PC-9 (cell line): ENCODE measurements around the gene TBCK. TPM values are rescaled to one million over a fixed set of nuclear protein-coding genes. Genes with fewer than 3 reads are reported as not detected.

ENCODE experiments used
- BruUV-seq: library from RNA; stranded (reverse); fragments of 400-500 nt; replicated peaks from 2 replicates; lab custom pipeline; 2021; lab: Mats Ljungman, UMichigan
- CTCF ChIA-PET: fragments of 300-600 bp; sonication (Branson Sonifier 250); formaldehyde crosslinking; loops from one replicate; lab custom pipeline; 2022; ENCODE audit warnings: antibody characterized with exemption; lab: Charles Lee
- POLR2A ChIA-PET: fragments of 300-600 bp; sonication (Branson Sonifier 250); formaldehyde crosslinking; loops from one replicate; lab custom pipeline; 2022; ENCODE audit warnings: antibody characterized with exemption; ENCODE audit not compliant: unreplicated experiment; lab: Charles Lee
- DNase-seq, 2 experiments: peaks; one replicate each; pipeline versions ENCODE4 v3.0.0 to v3.0.0-alpha.2; 2015 to 2022; ENCODE audit warnings: mixed read lengths in 1 of 2
- H2AFZ ChIP-seq: fragments of 200-600 bp; sonication (generic); 2 replicates; pipeline ENCODE4 v1.8.1; 2017; ENCODE audit warnings: antibody characterized with exemption
- H3F3A ChIP-seq: fragments of 200-600 bp; sonication (generic); 2 replicates; pipeline ENCODE4 v1.8.1; 2017; ENCODE audit warnings: antibody characterized with exemption, mild to moderate bottlenecking, low read depth; ENCODE audit not compliant: insufficient read depth
- H3K27ac ChIP-seq: fragments of 200-600 bp; sonication (generic); 2 replicates; pipeline ENCODE4 v1.6.1; 2016; ENCODE audit warnings: mixed run types
- H3K27me3 ChIP-seq: fragments of 200-600 bp; sonication (generic); 2 replicates; pipeline ENCODE4 v1.6.1; 2016; ENCODE audit warnings: low read depth, mixed run types; ENCODE audit not compliant: insufficient read depth
- H3K36me3 ChIP-seq: fragments of 200-600 bp; sonication (generic); 2 replicates; pipeline ENCODE4 v1.6.1; 2016; ENCODE audit warnings: low read depth, mixed run types
- H3K4me1 ChIP-seq: fragments of 200-600 bp; sonication (generic); replicated peaks from 2 replicates; pipeline ENCODE4 v1.6.1; 2016; ENCODE audit warnings: mixed run types; ENCODE audit not compliant: insufficient read depth
- H3K4me2 ChIP-seq: fragments of 200-600 bp; sonication (generic); 2 replicates; pipeline ENCODE4 v1.6.1; 2017; ENCODE audit warnings: mixed run types
- H3K4me3 ChIP-seq: fragments of 200-600 bp; sonication (generic); 2 replicates; pipeline ENCODE4 v1.6.1; 2016; ENCODE audit warnings: mixed run types
- H3K79me2 ChIP-seq: fragments of 200-600 bp; sonication (generic); 2 replicates; pipeline ENCODE4 v1.6.1; 2017; ENCODE audit warnings: low read depth, mixed run types
- H3K9me2 ChIP-seq: fragments of 200-600 bp; sonication (generic); 2 replicates; pipeline ENCODE4 v1.8.1; 2017; ENCODE audit warnings: mild to moderate bottlenecking; ENCODE audit not compliant: insufficient read depth
- H3K9me3 ChIP-seq: fragments of 200-600 bp; sonication (generic); 2 replicates; pipeline ENCODE4 v1.8.1; 2016; ENCODE audit warnings: low read depth; ENCODE audit not compliant: insufficient read depth
- H4K20me1 ChIP-seq: fragments of 200-600 bp; sonication (generic); 2 replicates; pipeline ENCODE4 v1.8.1; 2017; ENCODE audit not compliant: insufficient read depth
- EZH2 ChIP-seq: fragments of 200-600 bp; sonication (generic); IDR thresholded peaks from 2 replicates; pipeline ENCODE4 v1.8.0; 2017; ENCODE audit warnings: antibody characterized with exemption, low read depth
- intact Hi-C: fragments of 100-400 bp; cut with micrococcal nuclease; formaldehyde crosslinking; loops from one replicate; pipeline ENCODE4 v1.10.0; 2022; ENCODE audit not compliant: unreplicated experiment
- total RNA-seq: library from RNA; stranded (reverse); gene quantifications from 2 replicates; pipeline ENCODE4 v1.2.3, GENCODE V29; 2021
- TF ChIP-seq, protein P1 (sequence below): fragments of 200-600 bp; sonication (generic); conservative IDR thresholded peaks from 2 replicates; pipeline ENCODE4 v1.6.1; 2017; ENCODE audit warnings: mixed run types, antibody characterized with exemption, mild to moderate bottlenecking, moderate library complexity

Gene TBCK
- total RNA-seq, 1 experiment from 2014 or later = 18.7 TPM

DNA sequence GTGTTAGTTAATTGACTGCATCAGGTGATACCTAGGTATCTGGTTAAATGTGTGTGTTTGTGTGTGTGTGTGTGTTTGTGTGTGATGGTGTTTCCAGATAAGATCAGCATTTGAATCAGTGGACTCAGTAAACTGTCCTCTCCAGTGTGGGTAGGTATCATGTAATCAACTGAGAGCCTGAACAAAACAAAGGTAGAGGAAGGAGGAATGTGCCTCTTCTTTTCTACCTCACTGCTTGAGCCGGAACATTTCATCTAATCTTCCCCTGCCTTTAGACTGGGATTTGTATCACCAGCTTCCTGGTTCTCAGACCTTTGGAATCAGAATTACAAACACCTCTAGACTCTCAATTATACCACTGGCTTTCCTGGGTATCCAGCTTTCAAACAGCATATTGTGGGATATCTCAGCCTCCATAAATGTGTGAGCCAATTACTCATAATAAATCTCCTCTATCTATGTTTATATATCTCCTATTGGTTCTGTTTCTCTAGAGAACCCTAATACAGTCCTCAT, 120.5 kb downstream of the TBCK start:
- TF ChIP-seq EZH2 = no peak
- TF ChIP-seq, protein P1, sequence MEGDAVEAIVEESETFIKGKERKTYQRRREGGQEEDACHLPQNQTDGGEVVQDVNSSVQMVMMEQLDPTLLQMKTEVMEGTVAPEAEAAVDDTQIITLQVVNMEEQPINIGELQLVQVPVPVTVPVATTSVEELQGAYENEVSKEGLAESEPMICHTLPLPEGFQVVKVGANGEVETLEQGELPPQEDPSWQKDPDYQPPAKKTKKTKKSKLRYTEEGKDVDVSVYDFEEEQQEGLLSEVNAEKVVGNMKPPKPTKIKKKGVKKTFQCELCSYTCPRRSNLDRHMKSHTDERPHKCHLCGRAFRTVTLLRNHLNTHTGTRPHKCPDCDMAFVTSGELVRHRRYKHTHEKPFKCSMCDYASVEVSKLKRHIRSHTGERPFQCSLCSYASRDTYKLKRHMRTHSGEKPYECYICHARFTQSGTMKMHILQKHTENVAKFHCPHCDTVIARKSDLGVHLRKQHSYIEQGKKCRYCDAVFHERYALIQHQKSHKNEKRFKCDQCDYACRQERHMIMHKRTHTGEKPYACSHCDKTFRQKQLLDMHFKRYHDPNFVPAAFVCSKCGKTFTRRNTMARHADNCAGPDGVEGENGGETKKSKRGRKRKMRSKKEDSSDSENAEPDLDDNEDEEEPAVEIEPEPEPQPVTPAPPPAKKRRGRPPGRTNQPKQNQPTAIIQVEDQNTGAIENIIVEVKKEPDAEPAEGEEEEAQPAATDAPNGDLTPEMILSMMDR = no peak
- no peaks in the 10 kb centered on the region for H3K27me3 ChIP-seq
- no peaks in the 10 kb centered on the region for H4K20me1 ChIP-seq
- H3K9me2 ChIP-seq = no peaks in the 10 kb centered on the region
- no peak overlapping the region for H3K27ac ChIP-seq
- H3F3A ChIP-seq = no peaks in the 10 kb centered on the region
- H2AFZ ChIP-seq = no peak overlapping the region
- ChIA-PET CTCF (no interaction called here), POLR2A (no interaction called here)
- DNase-seq = no peak
- intact Hi-C loops = no loop called here
- H3K4me1 ChIP-seq = no peaks in the 10 kb centered on the region
- H3K4me2 ChIP-seq = no peak overlapping the region
- no peak overlapping the region for H3K4me3 ChIP-seq
- H3K9me3 ChIP-seq = no peaks in the 10 kb centered on the region
- H3K79me2 ChIP-seq = no peaks in the 10 kb centered on the region
- BruUV-seq = no TSS peak
- H3K36me3 ChIP-seq = no peaks in the 10 kb centered on the region

DNA sequence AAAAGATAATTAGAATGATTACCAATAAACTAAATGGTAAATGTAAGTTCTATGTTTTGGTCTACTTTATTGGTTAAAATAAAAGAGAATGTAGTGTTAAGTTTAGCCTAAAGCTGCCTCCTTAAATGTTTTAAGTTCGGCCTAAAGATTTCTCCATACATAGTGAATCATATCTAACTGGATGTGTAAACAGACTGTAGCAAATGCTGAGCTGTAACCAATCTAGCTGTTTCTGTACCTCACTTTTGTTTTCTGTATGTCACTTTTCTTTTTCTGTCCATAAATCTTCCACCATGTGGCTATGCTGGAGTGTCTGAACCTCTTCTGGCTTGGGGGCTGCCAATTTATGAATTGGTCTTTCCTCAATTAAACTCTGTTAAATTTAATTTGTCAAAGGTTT, 121.2 kb downstream of the TBCK start:
- no peak overlapping the region for H3K4me3 ChIP-seq
- H2AFZ ChIP-seq = no peak overlapping the region
- no peak for TF ChIP-seq EZH2
- TF ChIP-seq, protein P1 = no peak
- POLR2A ChIA-PET = no interaction called here
- no peaks in the 10 kb centered on the region for H3K36me3 ChIP-seq
- no peaks in the 10 kb centered on the region for H3K79me2 ChIP-seq
- DNase-seq = no peak
- intact Hi-C loops = no loop called here
- H3K9me3 ChIP-seq = no peaks in the 10 kb centered on the region
- H3K9me2 ChIP-seq = no peaks in the 10 kb centered on the region
- no peak overlapping the region for H3K4me2 ChIP-seq
- CTCF ChIA-PET = no interaction called here
- H4K20me1 ChIP-seq = no peaks in the 10 kb centered on the region
- no peaks in the 10 kb centered on the region for H3K4me1 ChIP-seq
- no peaks in the 10 kb centered on the region for H3K27me3 ChIP-seq
- no TSS peak for BruUV-seq
- H3F3A ChIP-seq = no peaks in the 10 kb centered on the region
- H3K27ac ChIP-seq = no peak overlapping the region

DNA sequence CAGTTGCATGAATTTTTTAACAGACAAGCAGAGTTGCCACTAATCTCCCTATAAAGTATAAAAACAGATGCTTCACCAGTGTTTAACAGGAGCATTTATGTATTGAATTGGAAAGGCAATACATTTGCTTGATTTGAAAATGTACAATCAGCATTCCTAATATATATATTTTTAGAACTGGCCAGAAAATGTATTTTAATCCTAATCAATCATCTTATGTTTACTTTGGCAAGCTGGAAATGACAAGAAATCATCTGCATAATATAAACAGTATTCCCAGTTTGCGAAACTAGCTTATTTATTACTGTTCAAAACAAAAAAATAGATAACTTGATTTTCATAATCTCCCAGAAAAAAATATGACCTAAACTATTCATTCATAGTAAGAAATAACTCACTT, 123.9 kb downstream of the TBCK start:
- Histone ChIP-seq H3K9me3 (no peaks in the 10 kb centered on the region), H3K36me3 (no peaks in the 10 kb centered on the region), H2AFZ (no peak overlapping the region), H3F3A (no peaks in the 10 kb centered on the region), H3K27ac (no peak overlapping the region), H3K4me2 (no peak overlapping the region), H3K4me3 (no peak overlapping the region), H3K9me2 (no peaks in the 10 kb centered on the region), H3K27me3 (no peaks in the 10 kb centered on the region), H3K4me1 (no peaks in the 10 kb centered on the region), H3K79me2 (no peaks in the 10 kb centered on the region), H4K20me1 (no peaks in the 10 kb centered on the region)
- DNase-seq = no peak
- CTCF ChIA-PET = no interaction called here
- intact Hi-C loops = no loop called here
- POLR2A ChIA-PET = no interaction called here
- TF ChIP-seq, protein P1 = no peak
- no peak for TF ChIP-seq EZH2
- no TSS peak for BruUV-seq
